ENCODE measurements around the gene EXOC6B.

DNA sequence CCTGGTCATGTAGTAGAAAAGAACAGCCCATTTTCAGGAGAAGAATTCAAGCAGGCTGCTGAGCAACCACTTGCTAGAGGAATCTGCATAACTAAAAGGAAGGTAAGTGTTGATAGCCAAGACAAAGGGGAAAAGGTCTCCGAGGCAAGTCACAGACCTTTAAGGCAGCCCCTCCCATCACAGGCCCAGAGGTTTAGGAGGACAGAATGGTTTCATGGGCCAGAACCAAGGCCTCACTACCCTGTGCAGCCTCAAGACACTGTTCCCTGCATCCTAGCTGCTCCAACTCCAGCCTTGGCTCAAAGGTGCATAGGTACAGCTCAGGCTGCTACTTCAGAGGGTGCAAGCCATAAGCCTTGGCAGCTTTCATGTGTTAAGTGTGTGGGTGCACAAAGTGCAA, 439.5 kb downstream of the EXOC6B start:
- TF ChIP-seq CTCF (IDR thresholded peaks at IDR 0.05) (no peak), POLR2A (IDR thresholded peaks at IDR 0.05) (no peak)
